DND-41 (cell line): Measurements from ENCODE around the gene TGM4.

ENCODE experiments used
- ATAC-seq: fragments of 200-7000 bp; cut with Tn5 transposase; 3 replicates; pipeline ENCODE4 v1.9.1; 2021; ENCODE audit warnings: low read depth; ENCODE audit not compliant: insufficient read depth
- DNase-seq: peaks from one replicate; pipeline ENCODE4 v3.0.0-alpha.2; 2020
- H2AFZ ChIP-seq: 2 replicates; pipeline ENCODE4 v1.6.0; 2012; ENCODE audit warnings: low read depth, low read length
- H3K27ac ChIP-seq: 2 replicates; pipeline ENCODE4 v1.5.1; 2012; ENCODE audit warnings: low read length, inconsistent platforms
- H3K27me3 ChIP-seq: fragments of 200-600 bp; sonication (generic); 2 replicates; pipeline ENCODE4 v1.6.0; 2012; ENCODE audit warnings: low read length, mild to moderate bottlenecking, inconsistent platforms; ENCODE audit not compliant: insufficient read depth, poor library complexity
- H3K36me3 ChIP-seq: 2 replicates; pipeline ENCODE4 v1.5.1; 2012; ENCODE audit warnings: low read length, inconsistent platforms; ENCODE audit not compliant: insufficient read depth
- H3K4me1 ChIP-seq: 2 replicates; pipeline ENCODE4 v1.5.1; 2012; ENCODE audit warnings: mild to moderate bottlenecking, low read length; ENCODE audit not compliant: insufficient read depth
- H3K4me2 ChIP-seq: 2 replicates; pipeline ENCODE4 v1.6.0; 2012; ENCODE audit warnings: mild to moderate bottlenecking, moderate library complexity, low read length, inconsistent platforms; ENCODE audit not compliant: insufficient read depth
- H3K4me3 ChIP-seq, 2 experiments: fragments of 200-600 bp in 1 of 2; shearing (Covaris generic) in 1 of 2; 2 replicates each; pipeline ENCODE4 v1.5.1; 2012 to 2016; ENCODE audit warnings: inconsistent platforms in 2 of 2, low read length in 2 of 2, mild to moderate bottlenecking in 2 of 2, low read depth in 1 of 2, moderate library complexity in 1 of 2
- H3K79me2 ChIP-seq: 2 replicates; pipeline ENCODE4 v1.6.0; 2012; ENCODE audit warnings: low read length, inconsistent platforms; ENCODE audit not compliant: insufficient read depth
- H3K9ac ChIP-seq: 2 replicates; pipeline ENCODE4 v1.6.0; 2012; ENCODE audit warnings: low read depth, mild to moderate bottlenecking, inconsistent platforms, low read length, moderate library complexity
- H3K9me3 ChIP-seq: 2 replicates; pipeline ENCODE4 v1.5.1; 2012; ENCODE audit warnings: low read length, moderate library complexity, mild to moderate bottlenecking, inconsistent platforms; ENCODE audit not compliant: insufficient read depth, severe bottlenecking
- H4K20me1 ChIP-seq: 2 replicates; pipeline ENCODE4 v1.6.0; 2012; ENCODE audit warnings: low read length; ENCODE audit not compliant: insufficient read depth
- EZH2 ChIP-seq: IDR thresholded peaks from 3 replicates; pipeline ENCODE4 v1.6.1; 2012; ENCODE audit warnings: borderline replicate concordance, low read depth, mild to moderate bottlenecking, moderate library complexity, low read length, inconsistent platforms; ENCODE audit not compliant: severe bottlenecking
- TF ChIP-seq, protein P1 (sequence below): IDR thresholded peaks from 2 replicates; pipeline ENCODE4 v1.5.1; 2012; ENCODE audit warnings: borderline replicate concordance, low read length, moderate library complexity, mild to moderate bottlenecking; ENCODE audit not compliant: poor library complexity, severe bottlenecking; ENCODE audit errors: extremely low read depth

The TGM4 gene

GRCh38 chr3:44862226-44862637, 12.2 kb upstream of the TGM4 start:
- TF ChIP-seq, protein P1, sequence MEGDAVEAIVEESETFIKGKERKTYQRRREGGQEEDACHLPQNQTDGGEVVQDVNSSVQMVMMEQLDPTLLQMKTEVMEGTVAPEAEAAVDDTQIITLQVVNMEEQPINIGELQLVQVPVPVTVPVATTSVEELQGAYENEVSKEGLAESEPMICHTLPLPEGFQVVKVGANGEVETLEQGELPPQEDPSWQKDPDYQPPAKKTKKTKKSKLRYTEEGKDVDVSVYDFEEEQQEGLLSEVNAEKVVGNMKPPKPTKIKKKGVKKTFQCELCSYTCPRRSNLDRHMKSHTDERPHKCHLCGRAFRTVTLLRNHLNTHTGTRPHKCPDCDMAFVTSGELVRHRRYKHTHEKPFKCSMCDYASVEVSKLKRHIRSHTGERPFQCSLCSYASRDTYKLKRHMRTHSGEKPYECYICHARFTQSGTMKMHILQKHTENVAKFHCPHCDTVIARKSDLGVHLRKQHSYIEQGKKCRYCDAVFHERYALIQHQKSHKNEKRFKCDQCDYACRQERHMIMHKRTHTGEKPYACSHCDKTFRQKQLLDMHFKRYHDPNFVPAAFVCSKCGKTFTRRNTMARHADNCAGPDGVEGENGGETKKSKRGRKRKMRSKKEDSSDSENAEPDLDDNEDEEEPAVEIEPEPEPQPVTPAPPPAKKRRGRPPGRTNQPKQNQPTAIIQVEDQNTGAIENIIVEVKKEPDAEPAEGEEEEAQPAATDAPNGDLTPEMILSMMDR, result no peak
- TF ChIP-seq EZH2, result no peak
- Histone ChIP-seq H3K27me3 (no peaks in the 10 kb centered on the region), H3K4me1 (peaks cover 56% of the 10 kb centered on the region), H2AFZ (peak overlapping the region; percentile 86), H3K9ac (peak overlapping the region; percentile 70), H4K20me1 (0 out of 2 replicates have a peak, but pooled peaks cover 4% of the 10 kb centered on the region), H3K4me2 (peak overlapping the region; percentile 81), H3K36me3 (peaks cover 10% of the 10 kb centered on the region; the same call in 1 of the 2 replicates), H3K9me3 (no peaks in the 10 kb centered on the region), H3K27ac (peak overlapping the region; percentile 73), H3K79me2 (peaks cover 13% of the 10 kb centered on the region), H3K4me3 (peak overlapping the region; percentile 42 to 83)
- DNase-seq (no peak), ATAC-seq (no peak; the same call in 2 of the 3 replicates)

DNA sequence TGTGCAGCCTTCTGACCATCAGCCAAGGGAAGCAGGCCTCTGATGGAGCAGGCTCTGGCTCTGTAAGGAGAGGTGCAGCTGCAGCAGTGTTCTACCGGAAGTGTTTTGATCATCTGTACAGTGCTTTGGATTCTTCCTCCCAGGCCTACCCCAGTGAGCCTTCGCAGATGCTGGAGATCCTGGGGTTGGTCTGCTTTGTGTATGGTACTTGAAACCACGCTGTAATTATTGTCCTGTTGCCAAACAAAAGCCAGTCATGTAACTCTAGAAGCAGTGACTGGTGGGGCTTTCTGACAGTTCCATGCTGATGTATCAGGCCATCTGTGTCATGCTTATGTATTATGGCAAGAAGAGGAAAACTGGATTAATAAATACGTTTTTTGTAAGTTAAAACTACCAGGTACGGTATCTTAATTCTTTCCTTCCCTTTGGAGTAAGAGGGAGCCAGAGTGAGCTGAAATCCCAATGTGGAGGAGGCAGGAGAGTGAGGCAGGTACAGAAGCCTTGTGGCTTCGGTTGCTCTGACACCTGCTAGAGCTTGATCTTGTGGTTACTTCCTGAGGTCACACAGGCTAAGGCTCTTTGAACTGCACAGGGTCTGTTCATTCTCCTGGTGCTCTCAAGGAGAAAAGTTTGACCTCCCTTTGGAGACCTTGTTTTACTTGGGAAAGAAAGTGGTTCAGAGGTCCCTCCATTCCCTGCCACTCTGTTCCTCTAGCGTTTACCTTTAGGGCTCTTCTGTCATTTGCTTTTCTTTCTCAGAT, 9.0 kb upstream of the TGM4 start:
- no peaks in the 10 kb centered on the region for H3K36me3 ChIP-seq
- no peak for TF ChIP-seq EZH2
- TF ChIP-seq, protein P1, result no peak
- DNase-seq (peak; percentile 71), ATAC-seq (peak; percentile 75)
- H3K27me3 ChIP-seq, result no peaks in the 10 kb centered on the region
- H3K9me3 ChIP-seq, result no peaks in the 10 kb centered on the region
- peaks cover 13% of the 10 kb centered on the region for H3K79me2 ChIP-seq
- peak overlapping the region; percentile 44 for H3K4me2 ChIP-seq
- H4K20me1 ChIP-seq, result 0 out of 2 replicates have a peak, but pooled peaks cover 4% of the 10 kb centered on the region
- peak overlapping the region in 1 of 2 experiments; percentile 29; a peak in 2 of 4 replicates for H3K4me3 ChIP-seq
- H3K9ac ChIP-seq, result peak overlapping the region; percentile 26
- no peak overlapping the region for H2AFZ ChIP-seq
- H3K4me1 ChIP-seq, result peaks cover 58% of the 10 kb centered on the region
- H3K27ac ChIP-seq, result peak overlapping the region; percentile 72

DNA sequence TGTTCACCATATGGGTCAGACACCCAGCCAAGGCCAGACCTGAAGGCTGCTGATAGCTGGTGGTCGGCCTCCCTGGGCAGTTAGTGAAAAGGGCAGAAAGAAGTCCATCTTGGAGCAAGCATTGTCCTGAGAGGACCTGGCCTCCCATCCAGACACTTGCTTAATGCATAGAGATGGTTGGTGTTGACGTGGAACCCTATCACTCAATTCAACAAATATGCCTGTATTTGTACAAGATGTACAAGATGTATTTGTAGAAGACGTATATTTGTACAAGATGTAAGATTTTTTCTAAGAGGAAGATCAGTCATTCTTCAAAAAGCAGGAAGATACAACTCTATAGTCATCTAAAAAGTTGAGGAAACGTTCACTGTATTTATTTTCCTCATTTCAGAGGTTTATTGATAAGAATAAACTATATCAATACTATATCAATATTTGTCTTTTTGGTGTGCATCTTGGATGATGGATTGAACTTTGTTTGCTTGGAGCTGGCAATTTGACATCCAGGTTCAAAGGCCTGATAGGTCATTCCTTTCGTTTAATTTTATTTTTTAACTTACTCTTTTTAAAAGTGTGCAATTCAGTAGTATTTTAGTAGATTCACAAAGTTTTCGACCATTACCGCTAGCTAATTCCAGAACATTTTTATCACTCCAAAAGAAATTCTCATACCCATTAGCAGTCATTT, 6.8 kb upstream of the TGM4 start:
- H3K9ac ChIP-seq, result no peak overlapping the region
- TF ChIP-seq EZH2, result no peak
- TF ChIP-seq, protein P1, result no peak
- no peaks in the 10 kb centered on the region for H3K36me3 ChIP-seq
- no peak for DNase-seq
- H4K20me1 ChIP-seq, result 0 out of 2 replicates have a peak, but pooled peaks cover 4% of the 10 kb centered on the region
- H3K4me2 ChIP-seq, result no peak overlapping the region
- no peak overlapping the region for H2AFZ ChIP-seq
- no peaks in the 10 kb centered on the region for H3K9me3 ChIP-seq
- no peak for ATAC-seq
- peak overlapping the region; percentile 61; the same call in 1 of the 2 replicates for H3K27ac ChIP-seq
- H3K4me3 ChIP-seq, result no peak overlapping the region
- peaks cover 8% of the 10 kb centered on the region for H3K79me2 ChIP-seq
- peaks cover 48% of the 10 kb centered on the region for H3K4me1 ChIP-seq
- no peaks in the 10 kb centered on the region for H3K27me3 ChIP-seq
